NCI-H524 treated with DMSO at 0.1 percent for 48 hours (cell line): ENCODE measurements around the gene NBPF11.
"Not testable (repeated sequence)": the region's sequence is repeated elsewhere in the genome, so short reads cannot be mapped to it uniquely, and the experiment has no call there.

Experiments used
- DNase-seq: peaks from one replicate; lab custom pipeline; 2025; lab: John Stamatoyannopoulos, UW

NBPF11 gene

DNA sequence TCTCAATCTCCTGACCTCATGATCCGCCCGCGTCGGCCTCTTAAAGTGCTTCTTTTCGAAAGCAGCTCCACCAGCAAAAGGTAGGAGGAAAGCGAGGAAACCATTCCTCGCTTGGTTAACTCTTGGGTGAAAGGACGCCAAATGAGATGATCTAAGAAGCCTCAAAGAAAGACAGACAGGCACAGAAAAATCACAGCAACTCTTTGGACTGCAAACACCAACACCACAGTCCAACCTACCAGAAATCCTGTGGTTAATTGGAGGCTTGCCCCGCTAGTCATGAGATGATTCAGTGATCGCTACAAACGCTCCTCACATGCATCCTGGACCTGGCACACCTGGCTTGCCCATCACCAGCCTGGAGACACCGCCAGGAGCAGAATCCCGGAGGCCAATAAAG lies 1.1 kb downstream of the NBPF11 start:
- not testable (repeated sequence) for DNase-seq

GRCh38 chr1:148150014-148150413 lies 2.1 kb downstream of the NBPF11 start:
- DNase-seq, result not testable (repeated sequence)

DNA sequence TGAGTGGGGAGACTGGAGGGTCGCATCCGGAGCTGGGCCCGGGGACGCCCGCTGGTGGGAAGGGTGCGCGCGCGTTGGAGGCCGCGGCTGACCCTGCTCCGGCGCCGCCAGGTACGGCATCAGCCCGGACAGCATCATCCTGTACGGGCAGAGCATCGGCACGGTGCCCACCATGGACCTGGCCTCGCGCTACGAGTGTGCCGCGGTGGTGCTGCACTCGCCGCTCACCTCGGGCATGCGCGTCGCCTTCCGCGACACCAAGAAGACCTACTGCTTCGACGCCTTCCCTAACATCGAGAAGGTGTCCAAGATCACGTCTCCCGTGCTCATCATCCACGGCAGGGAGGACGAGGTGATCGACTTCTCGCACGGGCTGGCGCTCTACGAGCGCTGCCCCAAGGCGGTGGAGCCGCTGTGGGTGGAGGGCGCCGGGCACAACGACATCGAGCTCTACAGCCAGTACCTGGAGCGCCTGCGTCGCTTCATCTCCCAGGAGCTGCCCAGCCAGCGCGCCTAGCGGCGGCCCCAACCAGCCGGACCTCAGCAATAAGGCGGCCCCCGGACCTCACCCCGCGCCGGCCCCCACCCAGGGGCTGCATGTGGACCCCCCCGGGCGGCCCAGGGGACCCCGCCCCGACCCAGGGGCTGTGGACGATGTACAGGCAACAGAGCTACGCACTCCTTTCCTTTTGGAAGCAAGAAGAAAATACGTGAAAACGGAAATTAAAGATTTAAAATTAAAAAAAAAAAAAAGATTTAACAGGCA lies 2.8 kb downstream of the NBPF11 start:
- not testable (repeated sequence) for DNase-seq

DNA sequence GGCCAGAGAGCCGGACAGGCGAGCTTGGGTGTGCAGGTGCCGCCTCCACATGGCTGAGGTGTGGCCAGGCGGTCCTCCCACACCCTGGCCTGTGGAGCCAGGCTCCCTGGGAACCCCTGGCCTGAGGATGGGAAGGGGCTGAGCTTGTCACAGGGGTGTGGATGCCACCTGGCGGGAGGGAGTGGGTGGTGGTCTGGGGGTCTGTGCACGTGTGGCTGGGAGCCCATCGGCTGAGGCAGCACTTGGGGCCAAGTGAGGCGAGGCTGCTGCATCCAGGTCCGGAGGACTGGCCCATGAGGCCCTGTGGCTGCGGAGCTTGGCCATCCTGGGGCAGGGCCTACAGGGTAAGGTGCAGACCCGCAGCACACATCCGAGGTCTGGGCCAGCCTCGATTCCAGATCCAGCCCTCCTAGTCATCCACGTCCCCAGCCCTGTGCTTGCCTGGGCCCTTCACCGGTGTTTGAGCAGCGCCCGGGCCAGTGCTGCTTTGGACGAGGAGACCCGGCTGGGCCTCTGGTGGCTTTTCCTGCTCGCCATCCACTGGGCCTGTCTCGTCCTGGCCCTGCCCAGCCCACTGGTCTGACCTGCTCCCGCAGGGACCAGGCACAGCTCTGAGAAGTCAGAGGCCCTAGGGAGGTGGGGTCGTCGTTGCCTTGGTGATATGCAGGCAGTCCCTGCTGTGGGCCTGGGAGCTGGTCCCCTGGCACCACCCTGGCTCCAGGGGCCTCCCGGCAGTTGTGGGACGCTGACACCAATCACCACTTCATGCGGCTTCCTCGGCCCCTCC lies 4.8 kb downstream of the NBPF11 start:
- not testable (repeated sequence) for DNase-seq

GRCh38 chr1:148146191-148146997 lies 5.7 kb downstream of the NBPF11 start:
- DNase-seq, result not testable (repeated sequence)

DNA sequence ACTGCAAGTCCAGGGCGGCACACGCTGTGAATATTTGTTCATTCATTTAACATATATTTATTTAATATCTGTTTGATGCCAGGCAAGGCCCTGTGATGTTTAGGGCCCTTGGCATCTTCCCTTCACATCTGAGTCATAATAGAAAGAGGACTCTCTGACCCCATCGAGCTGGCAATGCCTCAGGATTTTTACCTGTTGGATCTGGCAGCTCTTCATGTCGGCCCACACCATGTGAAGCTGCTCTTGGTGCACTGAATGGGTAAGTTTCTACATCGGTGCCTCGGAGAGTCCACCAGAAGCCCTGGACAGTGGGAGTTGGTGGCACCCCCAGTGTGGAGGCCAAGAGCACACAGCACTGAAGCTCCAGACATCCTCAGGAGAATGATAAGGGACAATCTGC lies 8.9 kb downstream of the NBPF11 start:
- not testable (repeated sequence) for DNase-seq

GRCh38 chr1:148141936-148142335 lies 10.1 kb downstream of the NBPF11 start:
- not testable (repeated sequence) for DNase-seq

GRCh38 chr1:148138606-148139005 lies 13.5 kb downstream of the NBPF11 start:
- DNase-seq, result not testable (repeated sequence)

DNA sequence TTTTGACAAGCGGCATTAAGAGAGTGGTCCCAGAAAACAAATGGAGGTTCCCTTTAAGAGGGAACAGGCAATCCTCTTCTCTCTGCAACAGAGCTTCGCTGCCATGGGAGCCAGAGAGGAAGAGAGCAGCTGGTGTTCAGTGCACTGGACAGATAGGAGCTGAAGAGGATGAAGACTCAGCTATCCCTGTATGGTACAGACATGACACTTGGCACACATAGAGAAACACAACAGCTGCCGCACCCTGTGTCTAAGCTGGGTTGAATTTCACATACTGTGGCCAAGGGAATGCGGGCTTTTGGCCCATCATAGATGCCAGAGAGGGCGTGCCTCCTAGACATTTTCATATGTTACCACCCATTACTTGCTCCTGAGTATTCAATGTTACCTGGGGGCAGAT lies 29.7 kb downstream of the NBPF11 start:
- not testable (repeated sequence) for DNase-seq

- not testable (repeated sequence) for DNase-seq
Measured at GRCh38 chr1:148120395-148120794, 31.7 kb downstream of the NBPF11 start.

DNA sequence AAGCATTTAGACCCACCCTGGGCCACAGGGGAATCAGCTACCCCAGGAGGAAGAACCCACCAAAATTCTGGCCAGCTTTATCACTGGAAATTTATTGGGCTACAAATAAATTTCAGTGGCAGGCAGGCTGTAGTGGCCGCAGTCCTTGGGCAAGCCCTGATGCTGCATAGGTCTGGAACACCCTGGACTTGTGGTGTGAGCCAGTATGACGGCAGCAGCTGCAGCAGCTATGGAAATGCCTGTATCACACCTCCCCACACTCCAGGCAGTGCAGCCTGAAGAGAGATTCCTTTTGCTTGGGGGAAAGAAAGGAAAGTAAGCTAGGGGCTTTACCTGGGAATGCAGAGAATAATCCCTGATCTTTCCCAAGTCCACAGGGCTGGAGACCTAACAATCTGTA lies 56.3 kb downstream of the NBPF11 start:
- DNase-seq, result not testable (repeated sequence)

DNA sequence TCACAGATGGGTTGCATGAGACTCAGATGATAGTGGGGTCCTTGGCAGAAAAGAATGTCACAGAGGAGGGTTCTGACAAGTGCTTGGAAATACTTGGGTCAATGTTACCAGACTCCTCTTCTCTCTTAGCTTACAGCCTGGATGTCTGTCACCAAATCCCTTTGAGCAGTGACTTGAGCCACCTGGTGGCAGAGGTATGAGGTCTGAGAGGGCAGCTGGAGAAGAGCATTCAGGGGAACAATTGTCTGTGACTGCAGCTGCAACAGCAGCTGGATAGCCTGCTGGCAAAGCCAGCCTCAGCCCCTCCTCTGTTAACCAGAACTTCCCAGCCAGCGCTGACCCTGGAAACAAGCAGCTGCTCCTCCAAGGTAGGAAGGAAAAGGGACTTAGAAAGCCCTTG lies 65.9 kb downstream of the NBPF11 start:
- not testable (repeated sequence) for DNase-seq

GRCh38 chr1:148081205-148081604 lies 70.9 kb downstream of the NBPF11 start:
- not testable (repeated sequence) for DNase-seq

DNA sequence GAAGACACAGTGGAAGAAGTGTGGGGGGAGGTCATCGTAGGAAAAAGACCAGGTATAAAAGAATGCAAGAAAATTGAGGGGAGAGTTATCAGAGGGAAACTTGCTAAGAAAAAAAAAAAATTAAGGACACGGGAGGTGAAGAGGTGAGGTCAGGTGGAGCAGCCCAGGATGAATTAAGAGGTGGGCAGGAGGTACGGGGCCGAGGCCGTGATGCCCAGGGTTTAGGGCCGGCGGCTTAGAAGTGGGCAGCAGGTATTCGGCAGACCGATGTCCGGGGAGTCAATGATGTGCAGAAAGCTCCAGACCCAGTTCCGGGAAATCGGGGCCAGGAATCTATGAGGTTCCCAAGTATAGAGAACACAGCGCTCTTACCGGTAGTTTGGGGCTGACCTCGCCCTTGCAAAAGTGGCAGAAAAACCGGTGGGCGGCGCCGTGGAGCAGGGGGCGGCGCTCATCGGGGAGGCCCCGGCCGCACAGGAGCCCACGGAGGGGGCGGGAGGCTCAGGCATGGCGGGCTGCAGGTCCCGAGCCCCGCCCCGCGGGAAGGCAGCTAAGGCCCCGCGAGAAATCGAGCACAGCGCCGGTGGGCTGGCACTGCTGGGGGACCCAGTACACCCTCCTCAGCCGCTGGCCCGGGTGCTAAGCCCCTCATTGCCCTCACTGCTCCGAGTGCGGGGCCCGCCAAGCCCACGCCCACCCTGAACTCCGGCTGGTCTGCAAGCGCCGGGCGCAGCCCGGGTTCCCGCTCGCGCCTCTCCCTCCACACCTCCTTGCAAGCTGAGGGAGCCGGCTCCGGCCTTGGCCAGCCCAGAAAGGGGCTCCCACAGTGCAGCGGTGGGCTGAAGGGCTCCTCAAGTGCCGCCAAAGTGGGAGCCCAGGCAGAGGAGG lies 73.2 kb downstream of the NBPF11 start:
- not testable (repeated sequence) for DNase-seq

DNA sequence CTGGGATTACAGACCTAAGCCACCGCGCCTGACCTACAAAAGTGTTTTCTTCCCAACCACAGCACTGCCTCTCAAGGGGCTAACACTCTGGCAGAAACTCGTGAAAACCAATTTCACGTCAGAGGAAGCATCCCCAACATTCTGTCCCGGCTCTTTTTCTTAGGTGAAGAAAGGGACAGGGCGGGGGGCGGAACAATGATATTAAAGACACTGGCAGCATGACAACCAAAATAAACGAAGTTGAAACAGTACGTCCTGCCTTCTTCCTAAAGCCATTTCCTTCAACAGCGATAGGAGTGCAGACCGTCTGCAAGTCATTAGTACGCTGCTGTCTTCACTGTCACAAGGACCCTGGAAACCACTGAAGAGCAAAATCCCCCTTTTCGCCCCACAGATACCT lies 74.0 kb downstream of the NBPF11 start:
- DNase-seq, result not testable (repeated sequence)

DNA sequence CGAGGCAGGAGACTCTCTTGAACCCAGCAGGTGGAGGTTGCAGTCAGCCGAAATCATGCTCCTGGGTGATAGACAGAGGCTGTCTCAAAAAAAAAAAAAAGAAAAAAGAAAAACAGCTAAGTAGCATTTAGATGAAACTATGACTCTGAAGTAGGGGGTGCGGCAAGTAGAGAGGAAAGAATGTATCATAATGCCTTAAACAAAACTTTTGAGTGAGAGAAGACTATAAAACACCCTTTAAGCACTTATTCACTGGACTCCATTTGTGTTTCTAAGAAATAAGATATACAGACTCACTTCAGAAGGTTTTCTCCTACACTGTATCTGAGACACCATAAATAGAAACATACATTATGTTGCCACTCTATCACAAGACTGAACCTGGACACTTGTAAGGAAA lies 74.6 kb downstream of the NBPF11 start:
- not testable (repeated sequence) for DNase-seq

GRCh38 chr1:148073392-148073791 lies 78.7 kb downstream of the NBPF11 start:
- not testable (repeated sequence) for DNase-seq

DNA sequence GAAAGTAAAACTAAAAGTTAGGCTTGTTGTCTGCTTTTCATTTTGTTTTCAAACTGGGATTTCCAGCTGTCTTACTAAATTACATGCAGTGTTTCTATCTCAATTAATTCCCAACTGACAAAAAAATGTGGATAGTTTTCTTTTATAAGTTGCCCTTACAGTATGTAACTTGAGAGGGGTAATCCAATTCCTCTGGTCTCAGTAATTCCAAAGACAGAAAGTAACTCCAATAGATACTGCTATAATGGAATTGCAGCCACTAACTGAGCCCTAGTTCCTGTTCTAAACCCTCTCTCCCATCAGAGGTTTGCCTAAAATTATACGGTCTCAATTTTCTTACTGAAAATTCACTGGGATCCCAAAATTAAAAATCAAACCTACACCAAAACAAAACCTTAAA lies 83.5 kb downstream of the NBPF11 start:
- not testable (repeated sequence) for DNase-seq

GRCh38 chr1:148068201-148068600 lies 83.9 kb downstream of the NBPF11 start:
- DNase-seq, result not testable (repeated sequence)

GRCh38 chr1:148060294-148060701 lies 91.8 kb downstream of the NBPF11 start:
- DNase-seq, result not testable (repeated sequence)

DNA sequence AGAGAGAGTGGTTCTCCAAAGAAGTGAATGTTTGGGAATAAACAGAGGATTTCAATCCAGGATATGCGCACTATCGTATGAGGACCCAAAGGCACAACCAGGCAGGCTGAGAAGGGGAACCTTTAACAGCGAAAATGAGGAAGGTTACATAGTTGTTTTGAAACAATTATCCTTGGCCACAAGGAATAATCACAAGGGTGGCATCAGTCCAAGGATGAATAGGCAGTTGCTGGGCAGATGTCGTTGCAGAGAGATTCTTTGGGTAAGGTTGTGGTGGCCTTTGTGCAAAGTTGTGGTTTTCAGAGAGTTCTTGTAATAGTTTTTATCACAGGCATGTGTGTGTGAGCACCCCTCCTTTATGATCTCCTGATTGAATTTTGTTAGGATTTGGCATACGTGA lies 94.7 kb downstream of the NBPF11 start:
- not testable (repeated sequence) for DNase-seq
